K562 (cell line): Measurements from ENCODE around the gene GPR39. TPM values are rescaled to one million over a fixed set of nuclear protein-coding genes. Genes with fewer than 3 reads are reported as not detected.

Experiments used
- ATAC-seq: fragments of 200-7000 bp; cut with Tn5 transposase; 3 replicates; pipeline ENCODE4 v1.9.1; 2020; ENCODE audit warnings: moderate library complexity
- BruUV-seq: library from RNA; stranded (reverse); fragments of 400-500 nt; replicated peaks from 2 replicates; lab custom pipeline; 2021; lab: Mats Ljungman, UMichigan
- CTCF ChIA-PET: fragments of 300-600 bp; formaldehyde crosslinking; extraction: SDS; loops from one replicate; lab custom pipeline; 2021; ENCODE audit warnings: low intra/inter-chr PET ratio; lab: Yijun Ruan, JAX
- POLR2A ChIA-PET: fragments of 300-600, 350-650 bp; sonication (Branson Sonifier 250); formaldehyde crosslinking; extraction: SDS; loops from one replicate; lab custom pipeline; 2021; ENCODE audit warnings: antibody characterized with exemption, inconsistent platforms; lab: Yijun Ruan, JAX
- DNase-seq, 4 experiments: peaks; one replicate each; pipeline versions ENCODE4 v3.0.0 to v3.0.0-alpha.2; 2011 to 2018; ENCODE audit warnings: low spot score in 3 of 4, mixed read lengths in 3 of 4; ENCODE audit errors: extremely low read depth in 1 of 4
- FAIRE-seq: peaks from 2 replicates; lab custom pipeline; 2011; peaks lifted over from hg19 to GRCh38; lab: Jason Lieb, UNC
- H2AFZ ChIP-seq: 2 replicates; pipeline ENCODE4 v1.6.0; 2011; ENCODE audit warnings: low read depth, low read length, control low read depth, inconsistent platforms
- H3K27ac ChIP-seq: fragments of 200-600 bp; 3 replicates; pipeline ENCODE4 v1.8.0; 2011; ENCODE audit warnings: low read depth, mild to moderate bottlenecking, control low read depth, inconsistent platforms, low read length, moderate library complexity, mixed read lengths; ENCODE audit errors: extremely low read depth
- H3K27me3 ChIP-seq, 2 experiments: fragments of 300-600 bp in 1 of 2; 2 replicates in 1 of 2; 3 replicates in 1 of 2; pipeline versions ENCODE4 v1.6.0 to v1.8.0; 2011; ENCODE audit warnings: inconsistent platforms in 2 of 2, low read length in 2 of 2, mild to moderate bottlenecking in 1 of 2, mixed read lengths in 1 of 2, moderate library complexity in 1 of 2; ENCODE audit not compliant: control insufficient read depth in 2 of 2, insufficient read depth in 2 of 2
- H3K36me3 ChIP-seq: fragments of 300-600 bp; 3 replicates; pipeline ENCODE4 v1.8.0; 2011; ENCODE audit warnings: mild to moderate bottlenecking, low read length, inconsistent platforms; ENCODE audit not compliant: control insufficient read depth, insufficient read depth
- H3K4me1 ChIP-seq, 2 experiments: fragments of 200-600 bp in 1 of 2; replicated peaks in 1 of 2; 2 replicates in 1 of 2; 3 replicates in 1 of 2; pipeline versions ENCODE4 v1.5.1 to v1.8.0; 2011; ENCODE audit warnings: inconsistent platforms in 2 of 2, low read length in 2 of 2, mild to moderate bottlenecking in 1 of 2, mixed read lengths in 1 of 2, moderate library complexity in 1 of 2; ENCODE audit not compliant: control insufficient read depth in 2 of 2, insufficient read depth in 2 of 2
- H3K4me2 ChIP-seq: 2 replicates; pipeline ENCODE4 v1.6.1; 2011; ENCODE audit warnings: low read length, control low read depth, inconsistent platforms, mixed read lengths; ENCODE audit not compliant: insufficient read depth
- H3K4me3 ChIP-seq: fragments of 200-600 bp; sonication (generic), shearing (Covaris generic); 2 replicates; pipeline ENCODE4 v1.5.1; 2016; ENCODE audit warnings: control low read depth, inconsistent platforms
- H3K79me2 ChIP-seq: fragments of 200-600 bp; 3 replicates; pipeline ENCODE4 v1.8.0; 2011; ENCODE audit warnings: low read length, inconsistent platforms; ENCODE audit not compliant: control insufficient read depth, insufficient read depth
- H3K9ac ChIP-seq, 2 experiments: 2 replicates each; pipeline versions ENCODE4 v1.6.0 to v1.6.1; 2011; ENCODE audit warnings: low read depth in 2 of 2, low read length in 2 of 2, control low read depth in 1 of 2, inconsistent platforms in 1 of 2, mild to moderate bottlenecking in 1 of 2, mixed read lengths in 1 of 2; ENCODE audit not compliant: insufficient read depth in 1 of 2
- H3K9me1 ChIP-seq: one replicate; pipeline ENCODE4 v1.6.0; 2011; ENCODE audit warnings: inconsistent platforms, mild to moderate bottlenecking, low read length, moderate library complexity; ENCODE audit not compliant: control insufficient read depth, insufficient read depth
- H3K9me3 ChIP-seq: replicated peaks from 2 replicates; pipeline ENCODE4 v1.5.1; 2011; ENCODE audit warnings: low read depth, low read length, inconsistent platforms; ENCODE audit not compliant: control insufficient read depth, insufficient read depth
- H4K20me1 ChIP-seq: replicated peaks from 2 replicates; pipeline ENCODE4 v1.6.1; 2011; ENCODE audit warnings: low read length, inconsistent platforms, mixed read lengths; ENCODE audit not compliant: control insufficient read depth, insufficient read depth
- BRD4 ChIP-seq: fragments of 200-600 bp; sonication (generic); IDR thresholded peaks from 2 replicates; pipeline ENCODE4 v1.6.1; 2017; ENCODE audit warnings: inconsistent platforms
- BRF2 ChIP-seq: IDR thresholded peaks from 3 replicates; pipeline ENCODE4 v1.6.1; 2011; ENCODE audit warnings: borderline replicate concordance, mild to moderate bottlenecking; ENCODE audit not compliant: insufficient read length, insufficient read depth
- CCAR2 ChIP-seq: fragments of 200-400 bp; formaldehyde crosslinking; IDR thresholded peaks from 2 replicates; pipeline ENCODE4 v1.6.1; 2017; ENCODE audit warnings: mild to moderate bottlenecking, low read depth, low read length
- HDAC1 ChIP-seq, 2 experiments: fragments of 450-650 bp; IDR thresholded peaks; 2 replicates each; pipeline ENCODE4 v1.6.1; 2016 to 2017; ENCODE audit warnings: inconsistent platforms in 1 of 2, mild to moderate bottlenecking in 1 of 2, moderate library complexity in 1 of 2
- HNRNPH1 ChIP-seq: fragments of 200-400 bp; formaldehyde crosslinking; optimal IDR thresholded peaks from 2 replicates; pipeline ENCODE3; 2017; ENCODE audit warnings: low read depth, mild to moderate bottlenecking, low read length, moderate library complexity
- HNRNPLL ChIP-seq: fragments of 200-400 bp; formaldehyde crosslinking; IDR thresholded peaks from 2 replicates; pipeline ENCODE4 v1.6.1; 2017; ENCODE audit warnings: low read length, low read depth, mild to moderate bottlenecking; ENCODE audit not compliant: poor library complexity, severe bottlenecking
- NR1H2 ChIP-seq: sonication (generic); formaldehyde crosslinking; IDR thresholded peaks from 2 replicates; pipeline ENCODE4 v1.4.0; 2020; ENCODE audit warnings: mild to moderate bottlenecking, missing genetic modification reagents
- SMARCA4 ChIP-seq: fragments of 450-650 bp; IDR thresholded peaks from 2 replicates; pipeline ENCODE4 v1.6.1; 2016
- TAF9B ChIP-seq: fragments of 450-650 bp; IDR thresholded peaks from 2 replicates; pipeline ENCODE4 v1.6.1; 2018; ENCODE audit warnings: mild to moderate bottlenecking; ENCODE audit not compliant: partially characterized antibody
- XRCC4 ChIP-seq: IDR thresholded peaks from one replicate; pipeline ENCODE4 v1.6.1; 2011; ENCODE audit not compliant: insufficient read depth, insufficient read length; ENCODE audit errors: extremely low read depth
- ZNF431 ChIP-seq: sonication (generic); formaldehyde crosslinking; IDR thresholded peaks from 2 replicates; pipeline ENCODE4 v1.8.0; 2022; ENCODE audit warnings: mild to moderate bottlenecking, missing genetic modification reagents
- ZNF830 ChIP-seq: fragments of 250-450 bp; sonication (Bioruptor Pico); IDR thresholded peaks from 2 replicates; pipeline ENCODE4 v1.5.0; 2021; ENCODE audit warnings: mild to moderate bottlenecking
- WGBS: fragments of 100-300 bp; shearing (Covaris generic); methylation state at CpG from one replicate; pipeline ENCODE4 v1.1.6; 2016; ENCODE audit warnings: low coverage, mixed read lengths; ENCODE audit not compliant: insufficient coverage; ENCODE audit errors: missing lambda C conversion rate; 5-methylcytosine and 5-hydroxymethylcytosine counted together
- in situ Hi-C: fragments of 300-500 bp; cut with MboI; formaldehyde crosslinking; loops from 4 replicates; pipeline ENCODE4 v1.15.0; 2018; ENCODE audit warnings: inconsistent platforms, mixed read lengths
- intact Hi-C: fragments of 100-400 bp; cut with micrococcal nuclease; formaldehyde crosslinking; loops from 2 replicates; pipeline ENCODE4 v1.14.2; 2022
- polyA plus RNA-seq, 8 experiments: library from polyadenylated mRNA; depleted of rRNA in 4 of 8; stranded (reverse) in 5 of 8; unstranded in 3 of 8; fragments of >200 nt; fragmentation: Nextera tagmentation in 2 of 8; fragmentation: Illumina TruSeq in 1 of 8; extraction: Ambion mirVana in 2 of 8; extraction: Trizol in 1 of 8; gene quantifications; 2 replicates each; pipeline versions ENCODE4 v1.2.1 to v1.2.3, GENCODE V29; 2011 to 2014; ENCODE audit warnings: inconsistent platforms in 1 of 8, missing spikeins in 1 of 8
- total RNA-seq, 7 experiments: library from RNA; depleted of rRNA in 6 of 7; stranded (reverse); fragments of >200 nt in 6 of 7; fragmentation: Illumina TruSeq in 2 of 7; extraction: Trizol in 2 of 7; gene quantifications; 2 replicates each; pipeline versions ENCODE4 v1.2.1 to v1.2.3, GENCODE V29; 2011 to 2021; ENCODE audit warnings: low replicate concordance in 1 of 7

Gene GPR39
- total and polyA plus RNA-seq, 9 of the 15 experiments (the other 6 are each of a cell fraction or from before 2014, with no cell fraction given): 0.04 TPM; not detected in 8

- no peak for TF ChIP-seq NR1H2 (CRISPR knock-in tag)
- no peak for TF ChIP-seq SMARCA4
- no peak for TF ChIP-seq HNRNPLL
- no peak for TF ChIP-seq BRF2
- no peak for TF ChIP-seq ZNF431 (CRISPR knock-in tag)
- TF ChIP-seq XRCC4: no peak
- TF ChIP-seq CCAR2: no peak
- TF ChIP-seq ZNF830 (CRISPR knock-in tag): no peak
- TF ChIP-seq BRD4: no peak
- TF ChIP-seq TAF9B: no peak
- TF ChIP-seq HDAC1 (IDR thresholded peaks at IDR 0.05): no peak
- no peak for TF ChIP-seq HNRNPH1
- BruUV-seq: no TSS peak
- POLR2A ChIA-PET: no interaction called here
- Histone ChIP-seq H3K9me3 (no peaks in the 10 kb centered on the region), H3K27ac (no peak overlapping the region), H4K20me1 (no peaks in the 10 kb centered on the region), H3K36me3 (no peaks in the 10 kb centered on the region), H3K27me3 (no peaks in the 10 kb centered on the region), H3K4me1 (no peaks in the 10 kb centered on the region), H3K9ac (no peak overlapping the region), H3K79me2 (no peaks in the 10 kb centered on the region), H2AFZ (no peak overlapping the region), H3K9me1 (no peaks in the 10 kb centered on the region), H3K4me3 (no peak overlapping the region), H3K4me2 (no peak overlapping the region)
- DNase-seq (no peak), FAIRE-seq (no peak), ATAC-seq (no peak)
- CTCF ChIA-PET: no interaction called here
- intact Hi-C loops (no loop called here), in situ Hi-C loops (no loop called here)
- WGBS: 0% methylated on average over 3 of the region's 3 CpGs
These were observed 246.1 kb downstream of the GPR39 start for GRCh38 chr2:132662732-132663131.
